Measurements from ENCODE around the gene FMN1. TPM values are rescaled to one million over a fixed set of nuclear protein-coding genes. Genes with fewer than 3 reads are reported as not detected.

Gene FMN1
- total and polyA plus RNA-seq, 10 donors, result 0.43 to 42.1 (median 8.6) TPM

GRCh38 chr15:32837935-32838334 lies 356.6 kb downstream of the FMN1 start:
- intact Hi-C loops (cut with DNase I; ENCODE audit: low total_unique reads), result no loop called here
- no peaks in the 10 kb centered on the region for H3K27me3 ChIP-seq (replicated peaks in 1 of 7)
- no peaks in the 10 kb centered on the region for H3K36me3 ChIP-seq
- peaks cover 0 to 7% (median 0%) of the 10 kb centered on the region in 6 donors for H3K4me1 ChIP-seq
- no peaks in the 10 kb centered on the region for H3K9me3 ChIP-seq
- no peak for DNase-seq
- H3K4me3 ChIP-seq, result no peak overlapping the region
- TF ChIP-seq POLR2A (IDR thresholded peaks at IDR 0.05) (no peak), CTCF (IDR thresholded peaks at IDR 0.05 in 8 of 11, conservative IDR thresholded peaks at IDR 0.05 in 3 of 11) (no peak), POLR2AphosphoS5 (IDR thresholded peaks at IDR 0.05) (no peak)
- WGBS, 5 donors, result 86 to 95% (median 89%) methylated on average over 8 of the region's 8 CpGs
- no peak overlapping the region for H3K27ac ChIP-seq

- Histone ChIP-seq H3K36me3 (no peaks in the 10 kb centered on the region), H3K4me1 (peaks cover 0 to 7% (median 0%) of the 10 kb centered on the region in 6 donors)
Measured at GRCh38 chr15:32834156-32834555, 360.4 kb downstream of the FMN1 start.

GRCh38 chr15:32833379-32833821 lies 361.1 kb downstream of the FMN1 start:
- DNase-seq, result no peak
- 74 to 93% (median 84%) methylated on average over 1 of the region's 1 CpG for WGBS, 5 donors
- H3K27me3 ChIP-seq (replicated peaks in 1 of 7), result peaks cover 0 to 16% (median 0%) of the 10 kb centered on the region in 7 donors
- no peak overlapping the region for H3K4me3 ChIP-seq
- TF ChIP-seq CTCF (IDR thresholded peaks at IDR 0.05 in 8 of 11, conservative IDR thresholded peaks at IDR 0.05 in 3 of 11) (no peak), POLR2A (IDR thresholded peaks at IDR 0.05) (no peak), POLR2AphosphoS5 (IDR thresholded peaks at IDR 0.05) (no peak)
- H3K36me3 ChIP-seq, result no peaks in the 10 kb centered on the region
- intact Hi-C loops (cut with DNase I; ENCODE audit: low total_unique reads), result no loop called here
- H3K27ac ChIP-seq, result no peak overlapping the region
- no peaks in the 10 kb centered on the region for H3K9me3 ChIP-seq
- H3K4me1 ChIP-seq, result peaks cover 0 to 7% (median 0%) of the 10 kb centered on the region in 6 donors

More at GRCh38 chr15:32834156-32834555, 360.4 kb downstream of the FMN1 start:
- intact Hi-C loops (cut with DNase I; ENCODE audit: low total_unique reads), result no loop called here
- TF ChIP-seq POLR2AphosphoS5 (IDR thresholded peaks at IDR 0.05) (no peak), CTCF (IDR thresholded peaks at IDR 0.05 in 8 of 11, conservative IDR thresholded peaks at IDR 0.05 in 3 of 11) (no peak), POLR2A (IDR thresholded peaks at IDR 0.05) (no peak)
- no peak for DNase-seq
- Histone ChIP-seq H3K27me3 (replicated peaks in 1 of 7) (peaks cover 0 to 16% (median 0%) of the 10 kb centered on the region in 7 donors), H3K9me3 (no peaks in the 10 kb centered on the region), H3K4me3 (no peak overlapping the region), H3K27ac (no peak overlapping the region)
- WGBS, 5 donors, result 4 to 21% (median 11%) methylated on average over 1 of the region's 1 CpG

- 57 to 76% (median 70%) methylated on average over 1 of the region's 1 CpG for WGBS, 5 donors
- H3K36me3 ChIP-seq, result no peaks in the 10 kb centered on the region
- H3K9me3 ChIP-seq, result no peaks in the 10 kb centered on the region
- DNase-seq, result no peak
- no peak overlapping the region for H3K27ac ChIP-seq
- peaks cover 0 to 16% (median 0%) of the 10 kb centered on the region in 7 donors for H3K27me3 ChIP-seq (replicated peaks in 1 of 7)
- H3K4me1 ChIP-seq, result peaks cover 0 to 7% (median 0%) of the 10 kb centered on the region in 6 donors
- H3K4me3 ChIP-seq, result no peak overlapping the region
- no peak for TF ChIP-seq POLR2A (IDR thresholded peaks at IDR 0.05)
- no peak for TF ChIP-seq POLR2AphosphoS5 (IDR thresholded peaks at IDR 0.05)
- no peak for TF ChIP-seq CTCF (IDR thresholded peaks at IDR 0.05 in 8 of 11, conservative IDR thresholded peaks at IDR 0.05 in 3 of 11)
- intact Hi-C loops (cut with DNase I; ENCODE audit: low total_unique reads), result no loop called here
Measured at GRCh38 chr15:32831485-32831884, 363.0 kb downstream of the FMN1 start.
